Gastrocnemius medialis (tissue), 4 donors: ENCODE measurements around the gene CUX1. TPM values are rescaled to one million over a fixed set of nuclear protein-coding genes. Genes with fewer than 3 reads are reported as not detected.

Experiments
- ATAC-seq, 2 donors: fragments of 150-250 bp; one replicate each; pipeline ENCODE4 v1.9.1; 2016
- DNase-seq, 2 donors: peaks; one replicate each; pipeline ENCODE4 v3.0.0-alpha.2; 2019
- H3K27ac ChIP-seq, 4 donors: fragments of 200-600 bp; sonication (generic); 1 replicate in 1 of 4; 2 replicates in 3 of 4; pipeline ENCODE4 v1.5.1; 2016 to 2018; ENCODE audit warnings: mild to moderate bottlenecking in 2 of 4, moderate library complexity in 1 of 4
- H3K27me3 ChIP-seq, 3 donors: fragments of 200-600 bp; sonication (generic) in 2 of 3; 1 replicate in 1 of 3; 2 replicates in 2 of 3; pipeline versions ENCODE4 v1.5.1 to v1.6.0; 2016 to 2019; ENCODE audit warnings: mild to moderate bottlenecking in 1 of 3, moderate library complexity in 1 of 3
- H3K36me3 ChIP-seq, 2 donors: fragments of 200-600 bp; sonication (generic) in 1 of 2; one replicate each; pipeline ENCODE4 v1.5.1; 2017 to 2018
- H3K4me1 ChIP-seq, 2 donors: fragments of 200-600 bp; sonication (generic) in 1 of 2; one replicate each; pipeline ENCODE4 v1.5.1; 2016 to 2017; ENCODE audit warnings: mild to moderate bottlenecking in 2 of 2
- H3K4me3 ChIP-seq, 4 donors: fragments of 200-600 bp; sonication (generic) in 3 of 4; 1 replicate in 1 of 4; 2 replicates in 3 of 4; pipeline ENCODE4 v1.5.1; 2016 to 2019; ENCODE audit warnings: mild to moderate bottlenecking in 2 of 4
- H3K9me3 ChIP-seq, 3 donors: fragments of 200-600 bp; sonication (generic) in 2 of 3; 1 replicate in 1 of 3; 2 replicates in 2 of 3; pipeline ENCODE4 v1.5.1; 2016 to 2019
- POLR2A ChIP-seq, 2 donors: fragments of 450-650 bp; IDR thresholded peaks; one replicate each; pipeline ENCODE4 v1.6.1; 2017; ENCODE audit warnings: antibody characterized with exemption in 2 of 2, mild to moderate bottlenecking in 2 of 2, moderate library complexity in 2 of 2
- in situ Hi-C, 4 donors: fragments of 200-750 bp; cut with MboI; loops; one replicate each; pipeline versions ENCODE4 v1.15.0 to v1.8.0; 2017; ENCODE audit warnings: low sequenced_read_pairs in 4 of 4
- intact Hi-C: fragments of 100-400 bp; cut with DNase I; formaldehyde crosslinking; loops from one replicate; pipeline ENCODE4 v1.15.1; 2023; ENCODE audit warnings: low total_unique reads
- total RNA-seq, 4 donors: library from RNA; depleted of rRNA; stranded (reverse); fragments of >200 nt; gene quantifications; one replicate each; pipeline versions ENCODE4 v1.1.0 to v1.2.3, GENCODE V29; 2016
- TF ChIP-seq, protein P1 (sequence below), 5 experiments: fragments of 450-650 bp in 3 of 5; fragments of 200-600 bp in 2 of 5; sonication (generic) in 2 of 5; IDR thresholded peaks in 4 of 5; conservative IDR thresholded peaks in 1 of 5; 1 replicate in 4 of 5; 2 replicates in 1 of 5; pipeline ENCODE4 v1.5.1; 2016 to 2019; ENCODE audit warnings: antibody characterized with exemption in 5 of 5, mild to moderate bottlenecking in 3 of 5, moderate library complexity in 3 of 5

CUX1 gene
- total RNA-seq, 4 donors from 2014 or later: 44.1 to 57.9 (median 54.9) TPM

DNA sequence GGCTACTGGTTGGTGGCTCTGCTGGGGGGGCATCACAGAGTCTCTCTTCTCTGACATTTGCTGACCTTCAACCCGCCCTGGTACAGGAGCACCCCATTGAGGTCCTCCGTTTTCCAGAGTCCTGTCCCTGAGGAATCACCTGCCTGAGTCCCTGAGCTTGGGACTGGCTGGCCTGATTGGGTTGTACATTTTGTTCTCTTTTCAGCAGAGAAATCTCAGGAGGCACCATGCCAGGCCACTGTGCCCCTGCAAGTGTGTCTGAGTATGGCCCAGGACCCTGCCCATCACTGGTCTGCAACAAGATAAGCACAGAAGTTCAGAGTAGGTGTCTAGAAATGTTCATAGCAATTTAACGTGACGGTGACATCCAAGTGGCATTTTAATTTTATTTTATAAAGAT lies 131.2 kb downstream of the CUX1 start:
- Histone ChIP-seq H3K4me3 (no peak overlapping the region), H3K27me3 (no peaks in the 10 kb centered on the region), H3K4me1 (peaks cover 71 to 79% of the 10 kb centered on the region in 2 donors), H3K9me3 (no peaks in the 10 kb centered on the region), H3K36me3 (no peaks in the 10 kb centered on the region), H3K27ac (peak overlapping the region; percentile 89 to 96 (median 94))
- TF ChIP-seq, protein P1, sequence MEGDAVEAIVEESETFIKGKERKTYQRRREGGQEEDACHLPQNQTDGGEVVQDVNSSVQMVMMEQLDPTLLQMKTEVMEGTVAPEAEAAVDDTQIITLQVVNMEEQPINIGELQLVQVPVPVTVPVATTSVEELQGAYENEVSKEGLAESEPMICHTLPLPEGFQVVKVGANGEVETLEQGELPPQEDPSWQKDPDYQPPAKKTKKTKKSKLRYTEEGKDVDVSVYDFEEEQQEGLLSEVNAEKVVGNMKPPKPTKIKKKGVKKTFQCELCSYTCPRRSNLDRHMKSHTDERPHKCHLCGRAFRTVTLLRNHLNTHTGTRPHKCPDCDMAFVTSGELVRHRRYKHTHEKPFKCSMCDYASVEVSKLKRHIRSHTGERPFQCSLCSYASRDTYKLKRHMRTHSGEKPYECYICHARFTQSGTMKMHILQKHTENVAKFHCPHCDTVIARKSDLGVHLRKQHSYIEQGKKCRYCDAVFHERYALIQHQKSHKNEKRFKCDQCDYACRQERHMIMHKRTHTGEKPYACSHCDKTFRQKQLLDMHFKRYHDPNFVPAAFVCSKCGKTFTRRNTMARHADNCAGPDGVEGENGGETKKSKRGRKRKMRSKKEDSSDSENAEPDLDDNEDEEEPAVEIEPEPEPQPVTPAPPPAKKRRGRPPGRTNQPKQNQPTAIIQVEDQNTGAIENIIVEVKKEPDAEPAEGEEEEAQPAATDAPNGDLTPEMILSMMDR (IDR thresholded peaks at IDR 0.05 in 4 of 5, conservative IDR thresholded peaks at IDR 0.05 in 1 of 5): no peak
- in situ Hi-C loops: no loop called here
- ATAC-seq (no peak), DNase-seq (no peak)
- intact Hi-C loops: no loop called here

GRCh38 chr7:101950450-101951119 lies 133.2 kb downstream of the CUX1 start:
- Histone ChIP-seq H3K27me3 (no peaks in the 10 kb centered on the region), H3K27ac (peak overlapping the region; percentile 89 to 96 (median 94)), H3K4me1 (peaks cover 71 to 79% of the 10 kb centered on the region in 2 donors), H3K4me3 (no peak overlapping the region), H3K9me3 (no peaks in the 10 kb centered on the region), H3K36me3 (no peaks in the 10 kb centered on the region)
- ATAC-seq (no peak), DNase-seq (no peak)
- TF ChIP-seq, protein P1 (IDR thresholded peaks at IDR 0.05 in 4 of 5, conservative IDR thresholded peaks at IDR 0.05 in 1 of 5): no peak
- no peak for TF ChIP-seq POLR2A (IDR thresholded peaks at IDR 0.05)
- in situ Hi-C loops (loop anchor here in 1 of 4 donors (10.0 kb wide), 1 partner anchor 86 kb away; no protein-coding TSS in a partner anchor), intact Hi-C loops (no loop called here)

- TF ChIP-seq, protein P1 (IDR thresholded peaks at IDR 0.05 in 4 of 5, conservative IDR thresholded peaks at IDR 0.05 in 1 of 5): no peak
- no peaks in the 10 kb centered on the region for H3K9me3 ChIP-seq
- H3K4me3 ChIP-seq: no peak overlapping the region
- ATAC-seq (no peak), DNase-seq (no peak)
- no peaks in the 10 kb centered on the region for H3K27me3 ChIP-seq
- H3K27ac ChIP-seq: peak overlapping the region; percentile 89 to 96 (median 94)
- peaks cover 73 to 80% of the 10 kb centered on the region in 2 donors for H3K4me1 ChIP-seq
- in situ Hi-C loops (loop anchor here in 1 of 4 donors (10.0 kb wide), 1 partner anchor 87 kb away; no protein-coding TSS in a partner anchor), intact Hi-C loops (loop anchor here (2.0 kb wide), 1 partner anchor 39 kb away; no protein-coding TSS in a partner anchor)
- no peaks in the 10 kb centered on the region for H3K36me3 ChIP-seq
Measured at GRCh38 chr7:101951757-101952156, 134.3 kb downstream of the CUX1 start.

DNA sequence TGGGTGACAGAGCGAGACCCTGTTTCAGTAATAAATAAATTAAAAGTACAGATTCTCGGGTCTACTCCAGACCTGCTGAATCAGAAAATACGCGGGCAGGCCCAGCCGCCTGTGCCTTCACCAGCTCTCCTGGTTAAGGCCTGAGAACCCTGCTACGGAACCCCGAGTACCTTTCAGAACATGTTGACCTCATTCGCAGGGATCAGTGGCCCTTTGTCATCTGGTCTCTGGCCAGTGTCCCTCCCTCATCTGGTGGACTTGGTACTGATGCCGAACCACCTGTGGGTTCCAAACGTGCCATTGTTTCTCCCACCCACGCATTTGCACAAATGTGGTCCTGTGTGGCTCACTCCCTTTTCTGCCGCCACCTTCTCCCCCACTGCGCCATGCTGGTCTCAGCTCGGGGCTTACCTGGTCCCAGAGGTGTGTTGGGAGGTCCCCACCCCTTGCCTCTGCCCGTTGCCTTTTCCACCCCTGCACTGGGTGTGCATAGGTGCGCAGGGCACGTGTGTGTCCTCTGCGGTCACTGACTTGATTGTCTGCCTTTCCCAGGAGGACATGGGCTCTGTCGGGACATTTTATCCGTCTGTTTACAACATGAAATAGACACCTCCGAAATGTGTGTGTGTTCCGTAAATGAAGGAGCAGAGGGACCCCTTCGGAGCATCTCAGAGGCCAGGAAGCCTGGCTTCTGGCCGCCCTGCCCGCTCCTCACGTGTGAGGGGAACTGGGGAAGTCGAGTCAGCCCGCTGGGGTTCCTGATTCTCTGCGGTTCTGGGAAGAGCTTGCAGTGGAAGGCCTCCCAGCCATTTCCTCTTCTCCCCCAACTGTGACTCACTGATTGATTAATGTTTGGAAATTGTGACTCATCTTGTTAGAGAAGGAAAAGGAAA lies 135.2 kb downstream of the CUX1 start:
- no peaks in the 10 kb centered on the region for H3K36me3 ChIP-seq
- TF ChIP-seq, protein P1 (IDR thresholded peaks at IDR 0.05 in 4 of 5, conservative IDR thresholded peaks at IDR 0.05 in 1 of 5): no peak
- no peak for TF ChIP-seq POLR2A (IDR thresholded peaks at IDR 0.05)
- no peak for ATAC-seq
- no peaks in the 10 kb centered on the region for H3K27me3 ChIP-seq
- no peak for DNase-seq
- intact Hi-C loops (loop anchor here (2.0 kb wide), 1 partner anchor 40 kb away; no protein-coding TSS in a partner anchor), in situ Hi-C loops (loop anchor here in 1 of 4 donors (10.0 kb wide), 1 partner anchor 88 kb away; no protein-coding TSS in a partner anchor)
- H3K27ac ChIP-seq: peak overlapping the region; percentile 89 to 96 (median 94)
- H3K4me3 ChIP-seq: no peak overlapping the region
- peaks cover 73 to 75% of the 10 kb centered on the region in 2 donors for H3K4me1 ChIP-seq
- H3K9me3 ChIP-seq: no peaks in the 10 kb centered on the region
